Measurements from ENCODE around the gene CPA2. TPM values are rescaled to one million over a fixed set of nuclear protein-coding genes. Genes with fewer than 3 reads are reported as not detected.
"Not testable (repeated sequence)": the region's sequence is repeated elsewhere in the genome, so short reads cannot be mapped to it uniquely, and the experiment has no call there.

CPA2 gene
- total RNA-seq, 2 donors from 2014 or later, result not detected

- H3K9me3 ChIP-seq, result no peaks in the 10 kb centered on the region
- no peak for DNase-seq (ENCODE audit: low spot score)
- intact Hi-C loops (cut with DNase I), result no loop called here
Measured at GRCh38 chr7:130223646-130224045, 43.0 kb upstream of the CPA2 start.

GRCh38 chr7:130224210-130224609 lies 42.5 kb upstream of the CPA2 start:
- Histone ChIP-seq H3K4me1 (replicated peaks) (no peaks in the 10 kb centered on the region), H3K9me3 (no peaks in the 10 kb centered on the region), H3K27ac (no peak overlapping the region), H3K4me3 (no peak overlapping the region), H3K27me3 (replicated peaks; ENCODE audit: insufficient read depth) (no peaks in the 10 kb centered on the region), H3K36me3 (no peaks in the 10 kb centered on the region)
- TF ChIP-seq POLR2AphosphoS5 (IDR thresholded peaks at IDR 0.05) (no peak), POLR2A (IDR thresholded peaks at IDR 0.05) (no peak), CTCF (IDR thresholded peaks at IDR 0.05) (no peak)
- intact Hi-C loops (cut with DNase I), result no loop called here
- DNase-seq (ENCODE audit: low spot score), result no peak
- WGBS, result 89% methylated on average over 5 of the region's 5 CpGs

More at GRCh38 chr7:130223646-130224045, 43.0 kb upstream of the CPA2 start:
- H3K27me3 ChIP-seq (replicated peaks; ENCODE audit: insufficient read depth), result no peaks in the 10 kb centered on the region
- no peak overlapping the region for H3K4me3 ChIP-seq
- H3K4me1 ChIP-seq (replicated peaks), result no peaks in the 10 kb centered on the region
- WGBS, result 83% methylated on average over 1 of the region's 1 CpG
- no peak overlapping the region for H3K27ac ChIP-seq
- no peaks in the 10 kb centered on the region for H3K36me3 ChIP-seq
- no peak for TF ChIP-seq POLR2A (IDR thresholded peaks at IDR 0.05)
- TF ChIP-seq POLR2AphosphoS5 (IDR thresholded peaks at IDR 0.05), result no peak
- no peak for TF ChIP-seq CTCF (IDR thresholded peaks at IDR 0.05)

GRCh38 chr7:130224923-130225322 lies 41.7 kb upstream of the CPA2 start:
- 70% methylated on average over 3 of the region's 3 CpGs for WGBS
- H3K27ac ChIP-seq; H3K27me3 ChIP-seq (replicated peaks; ENCODE audit: insufficient read depth); DNase-seq (ENCODE audit: low spot score); H3K4me1 ChIP-seq (replicated peaks); H3K4me3 ChIP-seq; intact Hi-C loops (cut with DNase I); H3K36me3 ChIP-seq; H3K9me3 ChIP-seq: not testable (repeated sequence)

GRCh38 chr7:130226333-130226732 lies 40.3 kb upstream of the CPA2 start:
- Histone ChIP-seq H3K4me1 (replicated peaks) (no peaks in the 10 kb centered on the region), H3K36me3 (no peaks in the 10 kb centered on the region), H3K9me3 (no peaks in the 10 kb centered on the region), H3K4me3 (no peak overlapping the region), H3K27ac (no peak overlapping the region), H3K27me3 (replicated peaks; ENCODE audit: insufficient read depth) (no peaks in the 10 kb centered on the region)
- WGBS, result 92% methylated on average over 1 of the region's 1 CpG
- no peak for DNase-seq (ENCODE audit: low spot score)
- TF ChIP-seq POLR2A (IDR thresholded peaks at IDR 0.05) (no peak), POLR2AphosphoS5 (IDR thresholded peaks at IDR 0.05) (no peak), CTCF (IDR thresholded peaks at IDR 0.05) (no peak)
- intact Hi-C loops (cut with DNase I), result no loop called here

- Histone ChIP-seq H3K4me3 (no peak overlapping the region), H3K27me3 (replicated peaks; ENCODE audit: insufficient read depth) (no peaks in the 10 kb centered on the region), H3K4me1 (replicated peaks) (no peaks in the 10 kb centered on the region), H3K36me3 (no peaks in the 10 kb centered on the region), H3K9me3 (no peaks in the 10 kb centered on the region), H3K27ac (no peak overlapping the region)
- no peak for DNase-seq (ENCODE audit: low spot score)
- intact Hi-C loops (cut with DNase I), result no loop called here
- TF ChIP-seq POLR2A (IDR thresholded peaks at IDR 0.05), result no peak
- TF ChIP-seq CTCF (IDR thresholded peaks at IDR 0.05), result no peak
- no peak for TF ChIP-seq POLR2AphosphoS5 (IDR thresholded peaks at IDR 0.05)
- 25% methylated on average over 1 of the region's 1 CpG for WGBS
Measured at GRCh38 chr7:130227883-130228575, 38.6 kb upstream of the CPA2 start.
